Caco-2 (cell line): ENCODE data around the gene ARHGAP15. TPM values are rescaled to one million over a fixed set of nuclear protein-coding genes. Genes with fewer than 3 reads are reported as not detected.

Source experiments
- BruUV-seq: library from RNA; stranded (reverse); fragments of 400-500 nt; replicated peaks from 2 replicates; lab custom pipeline; 2021; lab: Mats Ljungman, UMichigan
- CTCF ChIA-PET: fragments of 300-600 bp; sonication (Branson Sonifier 250); formaldehyde crosslinking; loops from one replicate; lab custom pipeline; 2022; ENCODE audit warnings: antibody characterized with exemption; lab: Charles Lee
- POLR2A ChIA-PET: fragments of 300-600 bp; sonication (Branson Sonifier 250); formaldehyde crosslinking; loops from one replicate; lab custom pipeline; 2022; ENCODE audit warnings: antibody characterized with exemption; lab: Charles Lee
- DNase-seq, 2 experiments: peaks; one replicate each; pipeline versions ENCODE4 v3.0.0 to v3.0.0-alpha.2; 2020 to 2022
- H3K27me3 ChIP-seq: replicated peaks from 2 replicates; pipeline ENCODE4 v1.6.0; 2011; ENCODE audit warnings: low read length; ENCODE audit not compliant: control insufficient read depth, insufficient read depth
- H3K36me3 ChIP-seq: 2 replicates; pipeline ENCODE4 v1.5.1; 2011; ENCODE audit warnings: low read length; ENCODE audit not compliant: control insufficient read depth, insufficient read depth
- H3K4me1 ChIP-seq: fragments of 250-450 bp; sonication (Bioruptor Pico); 2 replicates; pipeline ENCODE4 v1.5.1; 2020; ENCODE audit warnings: mild to moderate bottlenecking
- H3K4me3 ChIP-seq: 2 replicates; pipeline ENCODE4 v1.5.1; 2011; ENCODE audit warnings: low read depth, mild to moderate bottlenecking, control low read depth, low read length
- H3K9me3 ChIP-seq: fragments of 250-450 bp; sonication (Bioruptor Pico); 2 replicates; pipeline ENCODE4 v1.5.1; 2020; ENCODE audit warnings: mild to moderate bottlenecking, moderate library complexity
- H3K27ac Mint-ChIP-seq: one replicate; pipeline ENCODE4 v1.8.0; 2022; ENCODE audit warnings: mixed read lengths; ENCODE audit not compliant: unreplicated experiment
- H3K27me3 Mint-ChIP-seq: one replicate; pipeline ENCODE4 v1.8.0; 2022; ENCODE audit warnings: mixed read lengths; ENCODE audit not compliant: insufficient read depth, unreplicated experiment
- H3K36me3 Mint-ChIP-seq: one replicate; pipeline ENCODE4 v1.8.0; 2022; ENCODE audit warnings: mild to moderate bottlenecking, mixed read lengths; ENCODE audit not compliant: insufficient read depth, unreplicated experiment
- H3K4me1 Mint-ChIP-seq: one replicate; pipeline ENCODE4 v1.8.0; 2022; ENCODE audit warnings: low read depth, mixed read lengths; ENCODE audit not compliant: unreplicated experiment
- H3K4me3 Mint-ChIP-seq: one replicate; pipeline ENCODE4 v1.8.0; 2022; ENCODE audit warnings: mild to moderate bottlenecking, moderate library complexity, mixed read lengths; ENCODE audit not compliant: unreplicated experiment
- H3K9me3 Mint-ChIP-seq: one replicate; pipeline ENCODE4 v1.8.0; 2022; ENCODE audit warnings: mixed read lengths; ENCODE audit not compliant: unreplicated experiment
- intact Hi-C: fragments of 100-400 bp; cut with micrococcal nuclease; formaldehyde crosslinking; loops from one replicate; pipeline ENCODE4 v1.10.0; 2022; ENCODE audit not compliant: unreplicated experiment
- total RNA-seq: library from RNA; stranded (reverse); gene quantifications from 2 replicates; pipeline ENCODE4 v1.2.3, GENCODE V29; 2022
- TF ChIP-seq, protein P1 (sequence below), 2 experiments: fragments of 200-600 bp in 1 of 2; IDR thresholded peaks; 1 replicate in 1 of 2; 2 replicates in 1 of 2; pipeline versions ENCODE4 v1.5.1 to v1.8.0; 2011 to 2022; ENCODE audit warnings: antibody characterized with exemption in 1 of 2, control low read depth in 1 of 2, inconsistent platforms in 1 of 2, low read depth in 1 of 2, low read length in 1 of 2, mild to moderate bottlenecking in 1 of 2, moderate library complexity in 1 of 2; ENCODE audit not compliant: insufficient read depth in 1 of 2, severe bottlenecking in 1 of 2, unreplicated experiment in 1 of 2

The ARHGAP15 gene
- total RNA-seq, 1 experiment from 2014 or later: not detected

DNA sequence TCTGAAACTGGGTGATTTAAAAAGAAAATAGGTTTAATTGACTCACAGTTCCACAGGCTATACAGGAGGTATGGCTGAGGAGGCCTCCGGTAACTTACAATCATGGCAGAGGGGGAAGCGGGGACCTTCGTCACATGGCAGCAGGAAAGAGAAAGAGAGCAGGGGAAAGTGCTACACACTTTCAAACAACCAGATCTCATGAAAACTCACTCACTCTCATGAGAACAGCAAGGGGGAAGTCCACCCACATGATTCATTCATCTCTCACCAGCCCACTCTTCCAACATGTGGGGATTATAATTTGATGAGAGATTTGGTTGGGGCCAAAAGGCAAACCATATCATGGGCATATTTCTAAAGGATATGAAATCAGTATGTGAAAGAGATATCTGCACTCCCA, 12.0 kb upstream of the ARHGAP15 start:
- CTCF ChIA-PET: no interaction called here

DNA sequence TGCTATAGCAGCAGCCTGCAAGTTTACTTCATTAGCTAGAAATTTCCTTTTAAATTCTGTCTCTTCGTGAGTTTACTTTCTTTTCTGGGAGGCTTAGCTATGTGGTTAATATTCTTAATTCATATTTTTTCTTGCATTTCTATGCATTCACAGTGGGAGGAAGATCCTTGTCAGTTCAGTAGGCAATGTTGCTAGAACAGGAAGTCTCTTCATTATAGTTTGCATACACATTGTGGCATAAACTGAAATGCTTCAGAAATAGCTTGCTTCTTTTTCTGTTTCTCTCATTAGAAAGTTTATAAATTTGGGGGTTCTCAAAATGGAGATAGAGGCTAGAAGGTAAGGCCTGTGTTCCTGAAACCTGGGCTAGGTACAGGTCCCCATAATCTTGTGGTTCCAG, 8.1 kb upstream of the ARHGAP15 start:
- intact Hi-C loops: no loop called here
- POLR2A ChIA-PET: no interaction called here
- Histone ChIP-seq H3K4me1 (no peaks in the 10 kb centered on the region), H3K36me3 (no peaks in the 10 kb centered on the region), H3K27me3 (no peaks in the 10 kb centered on the region), H3K4me3 (no peak overlapping the region), H3K9me3 (no peaks in the 10 kb centered on the region)
- Mint-ChIP-seq H3K4me3 (no peak overlapping the region), H3K36me3 (no peaks in the 10 kb centered on the region), H3K9me3 (no peaks in the 10 kb centered on the region), H3K27ac (no peak overlapping the region), H3K4me1 (no peaks in the 10 kb centered on the region), H3K27me3 (peaks cover 3% of the 10 kb centered on the region)
- CTCF ChIA-PET: no interaction called here
- BruUV-seq: no TSS peak
- DNase-seq: no peak
- TF ChIP-seq, protein P1, sequence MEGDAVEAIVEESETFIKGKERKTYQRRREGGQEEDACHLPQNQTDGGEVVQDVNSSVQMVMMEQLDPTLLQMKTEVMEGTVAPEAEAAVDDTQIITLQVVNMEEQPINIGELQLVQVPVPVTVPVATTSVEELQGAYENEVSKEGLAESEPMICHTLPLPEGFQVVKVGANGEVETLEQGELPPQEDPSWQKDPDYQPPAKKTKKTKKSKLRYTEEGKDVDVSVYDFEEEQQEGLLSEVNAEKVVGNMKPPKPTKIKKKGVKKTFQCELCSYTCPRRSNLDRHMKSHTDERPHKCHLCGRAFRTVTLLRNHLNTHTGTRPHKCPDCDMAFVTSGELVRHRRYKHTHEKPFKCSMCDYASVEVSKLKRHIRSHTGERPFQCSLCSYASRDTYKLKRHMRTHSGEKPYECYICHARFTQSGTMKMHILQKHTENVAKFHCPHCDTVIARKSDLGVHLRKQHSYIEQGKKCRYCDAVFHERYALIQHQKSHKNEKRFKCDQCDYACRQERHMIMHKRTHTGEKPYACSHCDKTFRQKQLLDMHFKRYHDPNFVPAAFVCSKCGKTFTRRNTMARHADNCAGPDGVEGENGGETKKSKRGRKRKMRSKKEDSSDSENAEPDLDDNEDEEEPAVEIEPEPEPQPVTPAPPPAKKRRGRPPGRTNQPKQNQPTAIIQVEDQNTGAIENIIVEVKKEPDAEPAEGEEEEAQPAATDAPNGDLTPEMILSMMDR (IDR thresholded peaks at IDR 0.05; ENCODE audit: insufficient read depth in 1 of 2, low read depth in 1 of 2, low read length in 1 of 2, severe bottlenecking in 1 of 2, unreplicated experiment in 1 of 2): no peak

More for the DNA sequence above, 12.0 kb upstream of the ARHGAP15 start:
- no peak overlapping the region for H3K4me3 ChIP-seq
- no peaks in the 10 kb centered on the region for H3K4me1 ChIP-seq
- POLR2A ChIA-PET: no interaction called here
- no TSS peak for BruUV-seq
- peaks cover 8% of the 10 kb centered on the region for H3K27me3 Mint-ChIP-seq
- H3K27ac Mint-ChIP-seq: no peak overlapping the region
- H3K4me3 Mint-ChIP-seq: no peak overlapping the region
- no peaks in the 10 kb centered on the region for H3K9me3 Mint-ChIP-seq
- no peaks in the 10 kb centered on the region for H3K4me1 Mint-ChIP-seq
- intact Hi-C loops: no loop called here
- H3K36me3 Mint-ChIP-seq: no peaks in the 10 kb centered on the region
- no peaks in the 10 kb centered on the region for H3K27me3 ChIP-seq
- H3K9me3 ChIP-seq: no peaks in the 10 kb centered on the region
- no peaks in the 10 kb centered on the region for H3K36me3 ChIP-seq
- TF ChIP-seq, protein P1 (IDR thresholded peaks at IDR 0.05; ENCODE audit: insufficient read depth in 1 of 2, low read depth in 1 of 2, low read length in 1 of 2, severe bottlenecking in 1 of 2, unreplicated experiment in 1 of 2): no peak
- DNase-seq: no peak

DNA sequence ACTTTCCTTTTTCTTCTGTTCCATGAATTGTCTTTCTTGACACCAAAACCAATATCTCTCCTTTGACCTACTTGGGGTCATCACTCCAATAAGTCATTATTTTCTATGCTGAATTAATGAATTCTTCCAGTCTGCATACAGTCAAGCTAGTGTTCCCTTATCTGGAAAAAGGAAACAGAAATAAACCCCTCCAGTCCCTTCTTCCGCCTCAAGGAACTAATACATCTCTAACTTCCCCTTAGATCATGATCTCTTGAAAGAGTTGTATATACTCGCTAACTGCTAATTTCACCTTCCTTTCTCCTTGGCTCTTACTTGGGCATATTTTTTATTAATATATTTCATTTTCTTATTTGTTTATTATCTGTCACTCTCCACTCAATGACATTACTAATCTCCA, 7.3 kb upstream of the ARHGAP15 start:
- Histone ChIP-seq H3K4me1 (no peaks in the 10 kb centered on the region), H3K9me3 (no peaks in the 10 kb centered on the region), H3K4me3 (no peak overlapping the region), H3K36me3 (no peaks in the 10 kb centered on the region), H3K27me3 (no peaks in the 10 kb centered on the region)
- TF ChIP-seq, protein P1 (IDR thresholded peaks at IDR 0.05; ENCODE audit: insufficient read depth in 1 of 2, low read depth in 1 of 2, low read length in 1 of 2, severe bottlenecking in 1 of 2, unreplicated experiment in 1 of 2): no peak
- Mint-ChIP-seq H3K4me1 (no peaks in the 10 kb centered on the region), H3K27me3 (peaks cover 3% of the 10 kb centered on the region), H3K36me3 (no peaks in the 10 kb centered on the region), H3K9me3 (no peaks in the 10 kb centered on the region), H3K4me3 (no peak overlapping the region), H3K27ac (no peak overlapping the region)
- ChIA-PET POLR2A (no interaction called here), CTCF (no interaction called here)
- DNase-seq: no peak
- no TSS peak for BruUV-seq
- intact Hi-C loops: no loop called here
